GM23338 (cell line): ENCODE measurements around the gene FBXL20. TPM values are rescaled to one million over a fixed set of nuclear protein-coding genes. Genes with fewer than 3 reads are reported as not detected.

Experiments
- ATAC-seq: fragments of 200-7000 bp; cut with Tn5 transposase; 3 replicates; pipeline ENCODE4 v1.9.1; 2020
- DNase-seq: peaks from one replicate; pipeline ENCODE4 v3.0.0-alpha.2; 2015; ENCODE audit warnings: low spot score
- H2AFZ ChIP-seq: fragments of 200-600 bp; sonication (generic); 2 replicates; pipeline ENCODE4 v1.8.0; 2016; ENCODE audit warnings: antibody characterized with exemption, mild to moderate bottlenecking, moderate library complexity
- H3F3A ChIP-seq: fragments of 200-600 bp; sonication (generic); replicated peaks from 2 replicates; pipeline ENCODE4 v1.8.0; 2017; ENCODE audit warnings: antibody characterized with exemption, mixed run types, low read depth
- H3K27ac ChIP-seq: fragments of 200-600 bp; sonication (generic); 2 replicates; pipeline ENCODE4 v1.6.1; 2016; ENCODE audit warnings: low read depth
- H3K27me3 ChIP-seq: fragments of 200-600 bp; sonication (generic); 2 replicates; pipeline ENCODE4 v1.8.0; 2016; ENCODE audit warnings: mild to moderate bottlenecking, mixed run types, moderate library complexity; ENCODE audit not compliant: insufficient read depth
- H3K36me3 ChIP-seq: fragments of 200-600 bp; sonication (generic); 2 replicates; pipeline ENCODE4 v1.8.0; 2016; ENCODE audit warnings: mild to moderate bottlenecking; ENCODE audit not compliant: insufficient read depth
- H3K4me1 ChIP-seq: fragments of 200-600 bp; sonication (generic); 2 replicates; pipeline ENCODE4 v1.8.0; 2016; ENCODE audit warnings: mild to moderate bottlenecking, moderate library complexity; ENCODE audit not compliant: insufficient read depth
- H3K4me2 ChIP-seq: fragments of 200-600 bp; sonication (generic); 2 replicates; pipeline ENCODE4 v1.7.1; 2017; ENCODE audit warnings: mixed run types
- H3K4me3 ChIP-seq: fragments of 200-600 bp; sonication (generic); 2 replicates; pipeline ENCODE4 v1.6.1; 2016; ENCODE audit warnings: mixed run types
- H3K79me2 ChIP-seq: fragments of 200-600 bp; sonication (generic); replicated peaks from 2 replicates; pipeline ENCODE4 v1.8.0; 2017; ENCODE audit warnings: mild to moderate bottlenecking; ENCODE audit not compliant: insufficient read depth
- H3K9me2 ChIP-seq: fragments of 200-600 bp; sonication (generic); 2 replicates; pipeline ENCODE4 v1.8.0; 2017; ENCODE audit not compliant: insufficient read depth
- H4K20me1 ChIP-seq: fragments of 200-600 bp; sonication (generic); replicated peaks from 2 replicates; pipeline ENCODE4 v1.8.0; 2017; ENCODE audit warnings: mild to moderate bottlenecking; ENCODE audit not compliant: insufficient read depth
- H3K27ac Mint-ChIP-seq: 2 replicates; pipeline ENCODE4 v1.8.0; 2020; ENCODE audit warnings: inconsistent platforms, mild to moderate bottlenecking, moderate library complexity, mixed read lengths
- H3K27me3 Mint-ChIP-seq: 3 replicates; pipeline ENCODE4 v1.8.0; 2022; ENCODE audit warnings: low read depth, mild to moderate bottlenecking, moderate library complexity, mixed read lengths, inconsistent platforms; ENCODE audit not compliant: insufficient read depth, poor library complexity
- H3K36me3 Mint-ChIP-seq: 3 replicates; pipeline ENCODE4 v1.8.0; 2021; ENCODE audit warnings: low read depth, mild to moderate bottlenecking, inconsistent platforms, moderate library complexity, mixed read lengths
- H3K4me1 Mint-ChIP-seq: 3 replicates; pipeline ENCODE4 v1.8.0; 2020; ENCODE audit warnings: mild to moderate bottlenecking, inconsistent platforms, mixed read lengths
- H3K4me3 Mint-ChIP-seq: 3 replicates; pipeline ENCODE4 v1.8.0; 2021; ENCODE audit warnings: moderate library complexity, mild to moderate bottlenecking, inconsistent platforms, mixed read lengths
- H3K9me3 Mint-ChIP-seq: 3 replicates; pipeline ENCODE4 v1.8.0; 2020; ENCODE audit warnings: moderate library complexity, mild to moderate bottlenecking, inconsistent platforms, mixed read lengths
- CREB1 ChIP-seq: fragments of 250-450 bp; sonication (Bioruptor Pico); IDR thresholded peaks from 2 replicates; pipeline ENCODE4 v1.5.0; 2020; ENCODE audit warnings: low read depth, mild to moderate bottlenecking, moderate library complexity
- POLR2AphosphoS5 ChIP-seq: IDR thresholded peaks from 2 replicates; pipeline ENCODE4 v1.6.1; 2016; ENCODE audit warnings: antibody characterized with exemption, low read depth
- REST ChIP-seq: IDR thresholded peaks from one replicate; pipeline ENCODE4 v1.6.1; 2018; ENCODE audit warnings: antibody characterized with exemption; ENCODE audit not compliant: unreplicated experiment
- ZNF462 ChIP-seq: fragments of 250-450 bp; sonication (Bioruptor Pico); IDR thresholded peaks from 2 replicates; pipeline ENCODE4 v1.5.0; 2020; ENCODE audit warnings: mild to moderate bottlenecking, moderate library complexity
- long read RNA-seq: library from polyadenylated mRNA; unstranded; transcript quantifications from one replicate; pipeline ENCODE4 v2.0.0, GENCODE V29; 2020; ENCODE audit not compliant: unreplicated experiment
- polyA plus RNA-seq: library from polyadenylated mRNA; unstranded; fragments of >200 nt; fragmentation: Nextera tagmentation; extraction: Ambion mirVana; gene quantifications from 2 replicates; pipeline ENCODE4 v1.2.1, GENCODE V29; 2016
- total RNA-seq: library from RNA; depleted of rRNA; stranded (reverse); fragments of >200 nt; shearing (Covaris generic); gene quantifications from 2 replicates; pipeline ENCODE4 v1.2.3, GENCODE V29; 2014; rRNA removed

The FBXL20 gene
- total RNA-seq (6.9 and 7.7 TPM in 2 replicates), polyA plus RNA-seq (2.9 and 4.3 TPM in 2 replicates)
- long read RNA-seq, full-length matches to known transcripts = 1 of 4 reads
- long read RNA-seq, partial matches to known transcripts = 0 of 4 reads
- long read RNA-seq, other reads (novel, unspliced or antisense) = 3 of 4 reads

GRCh38 chr17:39401412-39402243, at the start of gene FBXL20:
Gene FBXL20 (minus strand): TSS chr17:39401626. CDS start chr17:39401402, 224 bp downstream.
- Histone ChIP-seq H3K4me2 (peak within 1 kb of the TSS; percentile 99), H3K9me2 (no peaks in the 10 kb centered on the region), H3K27me3 (no peaks in the 10 kb centered on the region), H3K36me3 (no peaks in the 10 kb centered on the region), H2AFZ (peak within 1 kb of the TSS; percentile 96), H3K4me1 (no peaks in the 10 kb centered on the region; the same call in none of the 2 replicates), H4K20me1 (peaks cover 15% of the 10 kb centered on the region; the same call in 1 of the 2 replicates), H3K4me3 (peak within 1 kb of the TSS; percentile 98), H3K79me2 (peaks cover 17% of the 10 kb centered on the region), H3K27ac (peak within 1 kb of the TSS; percentile 79), H3F3A (peaks cover 7% of the 10 kb centered on the region; the same call in 1 of the 2 replicates)
- Mint-ChIP-seq H3K36me3 (peaks cover 4% of the 10 kb centered on the region; the same call in 2 of the 3 replicates), H3K4me3 (peak within 1 kb of the TSS; percentile 93), H3K4me1 (peaks cover 7% of the 10 kb centered on the region), H3K27me3 (peaks cover 12% of the 10 kb centered on the region), H3K27ac (peak within 1 kb of the TSS; percentile 92), H3K9me3 (no peaks in the 10 kb centered on the region; the same call in 2 of the 3 replicates)
- TF ChIP-seq REST (no peak), ZNF462 (CRISPR knock-in tag) (no peak), CREB1 (CRISPR knock-in tag) (peak; percentile 50), POLR2AphosphoS5 (peak; percentile 40)
- ATAC-seq (peak; percentile 84), DNase-seq (peak; percentile 96)
